ENCODE results near the gene CTNNA3.

CTNNA3 gene

DNA sequence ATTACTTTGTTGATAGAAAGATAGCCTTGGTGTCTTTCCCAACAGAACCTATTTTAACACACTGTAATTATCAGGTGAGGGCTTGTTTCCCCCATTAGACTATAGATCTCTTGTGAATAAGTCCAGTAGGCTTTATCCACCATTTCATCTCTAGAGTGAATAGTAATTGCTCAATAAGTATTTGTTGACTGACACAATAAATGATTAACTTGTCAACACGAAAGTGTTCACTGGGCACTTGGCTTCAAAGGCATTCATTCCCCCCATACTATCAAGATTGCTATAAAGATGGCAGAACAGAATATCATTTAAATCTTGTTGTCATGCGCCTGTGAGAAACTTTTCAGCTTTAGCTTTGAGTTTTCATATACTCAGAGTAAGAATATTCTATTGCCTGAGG lies 1194.6 kb downstream of the CTNNA3 start:
- H3K4me1 ChIP-seq = no peaks in the 10 kb centered on the region
- TF ChIP-seq, protein P1, sequence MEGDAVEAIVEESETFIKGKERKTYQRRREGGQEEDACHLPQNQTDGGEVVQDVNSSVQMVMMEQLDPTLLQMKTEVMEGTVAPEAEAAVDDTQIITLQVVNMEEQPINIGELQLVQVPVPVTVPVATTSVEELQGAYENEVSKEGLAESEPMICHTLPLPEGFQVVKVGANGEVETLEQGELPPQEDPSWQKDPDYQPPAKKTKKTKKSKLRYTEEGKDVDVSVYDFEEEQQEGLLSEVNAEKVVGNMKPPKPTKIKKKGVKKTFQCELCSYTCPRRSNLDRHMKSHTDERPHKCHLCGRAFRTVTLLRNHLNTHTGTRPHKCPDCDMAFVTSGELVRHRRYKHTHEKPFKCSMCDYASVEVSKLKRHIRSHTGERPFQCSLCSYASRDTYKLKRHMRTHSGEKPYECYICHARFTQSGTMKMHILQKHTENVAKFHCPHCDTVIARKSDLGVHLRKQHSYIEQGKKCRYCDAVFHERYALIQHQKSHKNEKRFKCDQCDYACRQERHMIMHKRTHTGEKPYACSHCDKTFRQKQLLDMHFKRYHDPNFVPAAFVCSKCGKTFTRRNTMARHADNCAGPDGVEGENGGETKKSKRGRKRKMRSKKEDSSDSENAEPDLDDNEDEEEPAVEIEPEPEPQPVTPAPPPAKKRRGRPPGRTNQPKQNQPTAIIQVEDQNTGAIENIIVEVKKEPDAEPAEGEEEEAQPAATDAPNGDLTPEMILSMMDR (IDR thresholded peaks at IDR 0.05) = no peak
- H3K9me3 ChIP-seq (ENCODE audit: control insufficient read depth, low read length) = no peaks in the 10 kb centered on the region
- no peak overlapping the region for H3K4me2 ChIP-seq (ENCODE audit: low read length)
- H3K9ac ChIP-seq = no peak overlapping the region
- no peak overlapping the region for H3K4me3 ChIP-seq (ENCODE audit: low read depth, low read length)
- H3K27ac ChIP-seq = no peak overlapping the region
- no peak overlapping the region for H2AFZ ChIP-seq
- no peaks in the 10 kb centered on the region for H3K27me3 ChIP-seq (ENCODE audit: control insufficient read depth, insufficient read depth, low read length)
- H3K79me2 ChIP-seq = no peaks in the 10 kb centered on the region
- no peaks in the 10 kb centered on the region for H3K36me3 ChIP-seq (ENCODE audit: control insufficient read depth, insufficient read depth, low read length)

- H2AFZ ChIP-seq = no peak overlapping the region
- H3K36me3 ChIP-seq (ENCODE audit: control insufficient read depth, insufficient read depth, low read length) = no peaks in the 10 kb centered on the region
- no peaks in the 10 kb centered on the region for H3K27me3 ChIP-seq (ENCODE audit: control insufficient read depth, insufficient read depth, low read length)
- TF ChIP-seq, protein P1 (IDR thresholded peaks at IDR 0.05) = no peak
- no peaks in the 10 kb centered on the region for H3K9me3 ChIP-seq (ENCODE audit: control insufficient read depth, low read length)
- no peak overlapping the region for H3K27ac ChIP-seq
- no peaks in the 10 kb centered on the region for H3K79me2 ChIP-seq
- H3K4me1 ChIP-seq = no peaks in the 10 kb centered on the region
- H3K4me3 ChIP-seq (ENCODE audit: low read depth, low read length) = no peak overlapping the region
- H3K9ac ChIP-seq = no peak overlapping the region
- H3K4me2 ChIP-seq (ENCODE audit: low read length) = no peak overlapping the region
Measured at GRCh38 chr10:66483966-66484365, 1212.0 kb downstream of the CTNNA3 start.

GRCh38 chr10:66472156-66472555 lies 1223.8 kb downstream of the CTNNA3 start:
- Histone ChIP-seq H3K4me3 (ENCODE audit: low read depth, low read length) (no peak overlapping the region), H3K9me3 (ENCODE audit: control insufficient read depth, low read length) (no peaks in the 10 kb centered on the region), H3K36me3 (ENCODE audit: control insufficient read depth, insufficient read depth, low read length) (no peaks in the 10 kb centered on the region), H3K4me2 (ENCODE audit: low read length) (no peak overlapping the region), H3K9ac (no peak overlapping the region), H3K4me1 (no peaks in the 10 kb centered on the region), H3K27me3 (ENCODE audit: control insufficient read depth, insufficient read depth, low read length) (no peaks in the 10 kb centered on the region), H3K27ac (no peak overlapping the region), H3K79me2 (no peaks in the 10 kb centered on the region), H2AFZ (no peak overlapping the region)
- TF ChIP-seq, protein P1 (IDR thresholded peaks at IDR 0.05) = no peak

DNA sequence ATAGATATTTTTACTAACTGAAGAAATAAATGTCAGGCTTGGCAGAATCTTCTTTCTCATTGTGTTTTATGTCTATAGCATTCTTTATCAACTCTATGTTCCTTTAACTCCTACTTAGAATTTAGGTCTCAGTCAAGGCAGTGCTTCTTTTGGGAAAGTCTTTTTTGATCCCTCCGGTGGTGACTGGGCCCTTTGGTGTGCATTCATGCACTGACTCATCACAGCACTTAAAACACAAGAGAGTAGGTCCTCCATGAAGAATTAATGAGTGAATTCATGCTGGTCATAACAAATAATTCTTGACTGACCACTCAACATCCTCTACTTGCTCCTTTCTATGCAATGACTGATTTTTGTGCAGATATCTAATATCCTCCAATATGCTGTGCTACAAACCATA lies 1229.0 kb downstream of the CTNNA3 start:
- H3K4me1 ChIP-seq = no peaks in the 10 kb centered on the region
- no peak overlapping the region for H3K4me3 ChIP-seq (ENCODE audit: low read depth, low read length)
- H3K27me3 ChIP-seq (ENCODE audit: control insufficient read depth, insufficient read depth, low read length) = no peaks in the 10 kb centered on the region

DNA sequence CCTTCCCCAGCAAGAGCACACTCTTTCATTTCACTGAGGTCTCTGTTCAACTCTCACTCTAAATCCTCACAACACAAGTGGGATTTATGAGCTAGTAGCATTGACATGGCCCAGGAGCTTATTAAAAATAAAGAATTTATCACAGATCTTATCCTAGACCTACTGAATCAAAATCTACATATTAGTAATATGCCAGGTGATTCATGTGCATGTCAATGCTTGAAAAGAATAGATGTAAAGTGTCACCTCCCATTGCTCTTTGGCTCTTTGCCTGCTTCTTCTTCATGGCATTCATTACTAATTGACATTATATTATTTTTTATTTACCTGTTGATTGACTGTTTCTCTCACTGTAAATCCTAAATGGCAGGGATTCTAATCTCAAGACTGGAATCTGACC lies 1229.4 kb downstream of the CTNNA3 start:
- Histone ChIP-seq H3K27ac (no peak overlapping the region), H2AFZ (no peak overlapping the region)
- TF ChIP-seq, protein P1 (IDR thresholded peaks at IDR 0.05) = no peak

More for the DNA sequence above, 1229.0 kb downstream of the CTNNA3 start:
- Histone ChIP-seq H3K4me2 (ENCODE audit: low read length) (no peak overlapping the region), H2AFZ (no peak overlapping the region), H3K79me2 (no peaks in the 10 kb centered on the region), H3K9me3 (ENCODE audit: control insufficient read depth, low read length) (no peaks in the 10 kb centered on the region), H3K9ac (no peak overlapping the region), H3K36me3 (ENCODE audit: control insufficient read depth, insufficient read depth, low read length) (no peaks in the 10 kb centered on the region), H3K27ac (no peak overlapping the region)
- TF ChIP-seq, protein P1 (IDR thresholded peaks at IDR 0.05) = no peak

More for the DNA sequence above, 1229.4 kb downstream of the CTNNA3 start:
- no peaks in the 10 kb centered on the region for H3K79me2 ChIP-seq
- H3K9ac ChIP-seq = no peak overlapping the region
- no peak overlapping the region for H3K4me3 ChIP-seq (ENCODE audit: low read depth, low read length)
- no peaks in the 10 kb centered on the region for H3K36me3 ChIP-seq (ENCODE audit: control insufficient read depth, insufficient read depth, low read length)
- no peaks in the 10 kb centered on the region for H3K9me3 ChIP-seq (ENCODE audit: control insufficient read depth, low read length)
- no peaks in the 10 kb centered on the region for H3K4me1 ChIP-seq
- H3K4me2 ChIP-seq (ENCODE audit: low read length) = no peak overlapping the region
- H3K27me3 ChIP-seq (ENCODE audit: control insufficient read depth, insufficient read depth, low read length) = no peaks in the 10 kb centered on the region

Measured in parathyroid adenoma (tissue), 2 donors.